DMS53 (cell line): Measurements from ENCODE around the gene SAAL1.
A peak's percentile ranks its signal among the peaks of the same experiment; 100 is the strongest.
"Not testable (repeated sequence)": the region's sequence is repeated elsewhere in the genome, so short reads cannot be mapped to it uniquely, and the experiment has no call there.

Experiments
- DNase-seq: peaks from one replicate; lab custom pipeline; 2025; lab: John Stamatoyannopoulos, UW

Gene SAAL1, protein sequence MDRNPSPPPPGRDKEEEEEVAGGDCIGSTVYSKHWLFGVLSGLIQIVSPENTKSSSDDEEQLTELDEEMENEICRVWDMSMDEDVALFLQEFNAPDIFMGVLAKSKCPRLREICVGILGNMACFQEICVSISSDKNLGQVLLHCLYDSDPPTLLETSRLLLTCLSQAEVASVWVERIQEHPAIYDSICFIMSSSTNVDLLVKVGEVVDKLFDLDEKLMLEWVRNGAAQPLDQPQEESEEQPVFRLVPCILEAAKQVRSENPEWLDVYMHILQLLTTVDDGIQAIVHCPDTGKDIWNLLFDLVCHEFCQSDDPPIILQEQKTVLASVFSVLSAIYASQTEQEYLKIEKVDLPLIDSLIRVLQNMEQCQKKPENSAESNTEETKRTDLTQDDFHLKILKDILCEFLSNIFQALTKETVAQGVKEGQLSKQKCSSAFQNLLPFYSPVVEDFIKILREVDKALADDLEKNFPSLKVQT

DNA sequence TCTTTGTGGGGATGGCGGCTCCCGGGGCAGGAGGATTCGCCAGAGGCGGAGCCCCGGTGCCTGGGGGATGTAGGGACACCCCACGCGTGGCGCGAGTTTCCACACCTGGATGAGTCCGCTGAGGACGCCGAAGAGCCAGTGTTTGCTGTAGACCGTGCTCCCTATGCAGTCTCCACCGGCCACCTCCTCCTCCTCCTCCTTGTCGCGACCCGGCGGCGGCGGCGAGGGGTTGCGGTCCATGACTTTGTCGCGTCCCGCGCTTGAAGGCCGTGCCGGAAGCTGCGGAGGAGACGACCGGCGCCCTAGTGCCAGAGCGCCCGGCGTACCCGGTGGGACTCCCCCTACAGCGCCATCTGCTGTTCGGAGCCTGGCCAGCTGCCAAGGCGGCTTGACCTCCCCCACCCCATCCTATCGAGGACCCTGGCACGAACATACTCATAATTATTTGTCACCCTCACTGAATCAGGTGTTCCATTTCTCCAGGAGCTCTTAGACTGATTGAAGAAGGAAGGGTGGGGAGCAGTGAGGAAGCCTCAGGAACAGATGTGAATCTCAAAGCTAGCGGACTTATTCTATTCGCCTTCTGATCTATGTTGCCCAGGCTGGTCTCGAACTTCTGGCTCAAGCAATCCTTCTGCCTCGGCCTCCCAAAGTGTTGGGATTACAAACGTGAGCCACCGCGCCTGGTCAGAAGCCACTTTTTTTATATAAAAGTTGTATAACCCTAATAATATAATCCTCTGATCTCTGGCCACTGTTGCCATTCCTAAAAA is at the start of gene SAAL1:
Gene SAAL1 (minus strand): TSS at position 281 of the 773 bp plus-strand sequence. CDS start 41 bp downstream, at position 240.
- peak; percentile 95 for DNase-seq

DNA sequence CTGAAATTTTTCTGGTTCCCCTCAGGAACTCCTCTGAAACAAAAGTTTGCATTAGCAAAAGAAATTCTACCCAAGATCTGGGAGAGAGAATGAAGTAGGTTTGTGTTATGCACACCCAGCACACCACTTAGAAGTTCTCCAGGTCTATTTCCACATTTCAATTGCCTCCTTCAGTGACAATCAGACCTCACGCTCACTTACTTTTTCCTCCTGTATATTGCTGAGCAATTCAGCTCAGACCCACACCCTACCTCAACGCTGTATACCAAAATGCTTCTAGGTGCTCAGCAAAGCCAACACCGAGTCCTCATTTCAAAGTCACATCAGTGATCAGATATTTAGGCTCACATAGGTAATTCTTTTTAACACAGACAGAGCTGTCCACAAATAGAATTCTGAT is 45.7 kb upstream of the SAAL1 start:
- no peak for DNase-seq

DNA sequence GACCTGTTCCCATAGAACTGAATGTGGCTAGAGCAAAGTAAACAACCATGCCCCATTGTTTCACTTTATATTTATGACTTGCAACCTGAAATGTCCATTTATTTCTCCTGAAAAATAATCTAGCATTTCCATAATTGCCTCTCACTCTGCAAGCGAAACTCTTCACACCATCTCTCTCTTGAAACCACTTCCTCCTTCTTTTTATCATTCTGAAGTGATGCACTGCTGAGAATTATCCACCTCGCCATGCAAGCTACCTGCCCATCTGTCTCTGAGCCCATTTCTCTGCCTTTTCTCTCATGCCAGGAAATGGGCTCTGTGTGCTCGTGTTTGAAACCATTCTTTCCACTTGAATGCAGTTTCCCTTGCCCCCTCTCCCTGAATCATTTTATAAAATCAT is 40.0 kb upstream of the SAAL1 start:
- DNase-seq, result no peak

DNA sequence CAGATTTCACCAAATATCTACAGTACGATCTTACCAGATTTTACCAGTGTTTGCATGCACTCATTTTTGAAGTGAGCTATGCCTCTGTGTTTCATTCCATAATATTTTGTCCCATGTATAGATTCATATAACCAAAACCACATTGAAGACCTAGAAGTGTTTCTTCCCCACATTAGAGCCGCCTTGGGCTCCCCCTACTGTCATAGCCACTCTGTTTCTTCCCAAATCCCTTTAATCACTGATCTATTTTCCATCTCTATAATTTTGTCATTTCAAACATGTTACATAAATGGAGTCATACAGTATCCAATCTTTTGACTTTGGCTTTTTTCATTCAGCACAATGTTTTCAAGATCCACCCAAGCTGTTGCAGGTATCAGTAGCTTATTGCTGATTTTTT is 39.1 kb upstream of the SAAL1 start:
- DNase-seq, result no peak

DNA sequence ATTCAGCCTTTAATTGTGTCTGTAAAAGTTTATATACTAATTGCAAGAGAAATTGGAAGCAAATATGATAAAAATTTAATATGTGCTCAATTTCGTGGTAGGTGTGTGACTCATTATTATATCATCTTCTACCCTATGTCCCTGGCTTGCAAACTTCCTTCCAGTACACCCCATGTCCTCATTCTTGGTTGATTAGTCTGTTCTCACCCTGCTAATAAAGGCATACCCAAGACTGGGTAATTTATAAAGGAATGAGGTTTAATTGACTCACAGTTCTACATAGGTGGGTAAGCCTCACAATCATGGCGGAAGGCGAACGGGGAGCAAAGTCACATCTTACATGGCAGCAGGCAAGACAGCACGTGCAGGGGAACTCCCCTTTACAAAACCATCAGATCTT is 38.4 kb upstream of the SAAL1 start:
- no peak for DNase-seq

DNA sequence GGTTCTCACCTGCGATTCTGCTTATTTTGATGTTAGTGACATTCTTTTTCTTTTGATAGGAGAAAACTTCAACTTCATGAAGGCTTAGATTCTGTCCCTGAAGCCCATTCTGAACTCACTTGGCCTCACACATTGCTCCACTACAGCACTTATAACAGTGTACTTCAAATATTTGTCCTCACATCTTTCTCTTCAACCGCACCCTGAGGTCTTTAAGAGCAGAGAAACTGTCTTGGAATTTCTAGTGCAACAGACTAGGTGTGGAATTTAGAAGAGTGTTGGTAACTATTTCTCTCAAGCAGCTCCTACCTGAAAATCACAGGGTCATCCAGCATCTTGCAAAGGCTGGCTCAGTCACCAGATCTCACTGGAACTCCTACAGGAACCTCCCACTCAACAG is 34.3 kb upstream of the SAAL1 start:
- DNase-seq, result no peak

DNA sequence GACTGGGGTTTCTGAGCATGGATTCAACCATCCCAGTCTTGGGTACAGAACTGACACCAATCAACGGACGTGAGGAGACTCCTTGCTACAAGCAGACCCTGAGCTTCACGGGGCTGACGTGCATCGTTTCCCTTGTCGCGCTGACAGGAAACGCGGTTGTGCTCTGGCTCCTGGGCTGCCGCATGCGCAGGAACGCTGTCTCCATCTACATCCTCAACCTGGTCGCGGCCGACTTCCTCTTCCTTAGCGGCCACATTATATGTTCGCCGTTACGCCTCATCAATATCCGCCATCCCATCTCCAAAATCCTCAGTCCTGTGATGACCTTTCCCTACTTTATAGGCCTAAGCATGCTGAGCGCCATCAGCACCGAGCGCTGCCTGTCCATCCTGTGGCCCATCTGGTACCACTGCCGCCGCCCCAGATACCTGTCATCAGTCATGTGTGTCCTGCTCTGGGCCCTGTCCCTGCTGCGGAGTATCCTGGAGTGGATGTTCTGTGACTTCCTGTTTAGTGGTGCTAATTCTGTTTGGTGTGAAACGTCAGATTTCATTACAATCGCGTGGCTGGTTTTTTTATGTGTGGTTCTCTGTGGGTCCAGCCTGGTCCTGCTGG is 31.4 kb upstream of the SAAL1 start:
- no peak for DNase-seq

DNA sequence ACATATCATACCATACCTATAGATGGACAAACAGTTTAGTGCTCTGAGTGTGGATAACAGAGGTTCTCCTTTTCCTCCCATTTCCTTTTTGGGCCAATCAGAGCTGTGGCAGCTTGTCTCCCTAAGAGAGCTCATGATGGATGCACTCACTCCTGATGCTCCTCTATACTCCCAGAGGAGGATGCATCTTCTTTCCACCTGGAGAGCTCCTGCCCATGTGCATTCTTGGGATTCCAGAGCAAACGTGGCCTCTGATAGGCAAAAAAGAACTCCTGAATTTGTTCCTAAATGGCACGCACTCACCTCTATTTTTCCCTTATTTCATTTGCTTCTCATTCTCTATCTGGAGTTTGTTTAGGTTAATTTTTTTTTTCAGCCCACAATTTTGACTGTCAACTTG is 29.4 kb upstream of the SAAL1 start:
- DNase-seq, result no peak

DNA sequence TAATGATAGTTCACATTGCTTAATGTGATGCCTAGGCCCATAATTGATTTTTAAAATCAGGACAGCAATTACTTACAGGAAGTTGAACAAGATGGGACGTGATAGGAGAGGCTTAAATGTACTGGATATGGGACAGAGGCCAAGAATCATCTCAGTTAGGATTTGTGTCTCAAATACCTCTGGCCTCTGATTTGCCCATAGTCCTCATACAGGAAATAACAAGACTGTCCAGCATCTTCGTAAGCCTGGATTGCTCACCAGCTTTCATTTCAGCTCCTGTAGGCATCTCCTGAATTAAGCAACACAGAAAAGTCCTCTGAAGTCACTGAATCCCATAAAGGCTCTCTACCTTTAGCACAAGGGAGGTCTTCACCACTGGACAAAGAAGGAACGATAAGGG is 26.5 kb upstream of the SAAL1 start, which contains the start of gene MRGPRX3:
Gene MRGPRX3 (plus strand): TSS at position 231 of the 400 bp plus-strand sequence. CDS start 4,632 bp downstream, outside the sequence.
- no peak for DNase-seq

DNA sequence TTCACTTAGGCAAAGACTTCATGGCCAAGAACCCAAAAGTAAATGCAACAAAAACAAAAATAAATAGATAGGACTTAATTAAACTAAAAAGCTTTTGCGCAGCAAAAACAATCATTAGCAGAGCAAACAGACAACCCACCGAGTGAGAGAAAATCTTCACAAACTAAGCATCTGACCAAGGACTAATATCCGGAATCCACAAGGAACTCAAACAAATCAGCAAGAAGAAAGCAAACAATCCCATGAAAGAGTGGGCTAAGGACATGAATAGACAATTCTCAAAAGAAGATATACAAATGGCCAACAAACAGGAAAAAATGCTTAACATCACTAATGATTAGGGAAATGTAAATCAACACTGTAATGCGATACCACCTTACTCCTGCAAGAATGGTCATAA is 25.2 kb upstream of the SAAL1 start:
- DNase-seq, result not testable (repeated sequence)

DNA sequence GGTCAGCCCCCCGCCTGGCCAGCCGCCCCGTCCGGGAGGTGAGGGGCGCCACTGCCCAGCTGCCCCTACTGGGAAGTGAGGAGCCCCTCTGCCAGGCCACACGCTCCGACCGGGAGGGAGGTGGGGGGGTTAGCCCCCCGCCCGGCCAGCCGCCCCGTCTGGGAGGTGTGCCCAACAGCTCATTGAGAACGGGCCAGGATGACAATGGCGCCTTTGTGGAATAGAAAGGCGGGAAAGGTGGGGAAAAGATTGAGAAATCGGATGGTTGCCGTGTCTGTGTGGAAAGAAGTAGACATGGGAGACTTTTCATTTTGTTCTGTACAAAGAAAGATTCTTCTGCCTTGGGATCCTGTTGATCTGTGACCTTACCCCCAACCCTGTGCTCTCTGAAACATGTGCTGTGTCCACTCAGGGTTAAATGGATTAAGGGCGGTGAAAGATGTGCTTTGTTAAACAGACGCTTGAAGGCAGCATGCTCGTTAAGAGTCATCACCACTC is 15.5 kb upstream of the SAAL1 start:
- DNase-seq, result not testable (repeated sequence)

DNA sequence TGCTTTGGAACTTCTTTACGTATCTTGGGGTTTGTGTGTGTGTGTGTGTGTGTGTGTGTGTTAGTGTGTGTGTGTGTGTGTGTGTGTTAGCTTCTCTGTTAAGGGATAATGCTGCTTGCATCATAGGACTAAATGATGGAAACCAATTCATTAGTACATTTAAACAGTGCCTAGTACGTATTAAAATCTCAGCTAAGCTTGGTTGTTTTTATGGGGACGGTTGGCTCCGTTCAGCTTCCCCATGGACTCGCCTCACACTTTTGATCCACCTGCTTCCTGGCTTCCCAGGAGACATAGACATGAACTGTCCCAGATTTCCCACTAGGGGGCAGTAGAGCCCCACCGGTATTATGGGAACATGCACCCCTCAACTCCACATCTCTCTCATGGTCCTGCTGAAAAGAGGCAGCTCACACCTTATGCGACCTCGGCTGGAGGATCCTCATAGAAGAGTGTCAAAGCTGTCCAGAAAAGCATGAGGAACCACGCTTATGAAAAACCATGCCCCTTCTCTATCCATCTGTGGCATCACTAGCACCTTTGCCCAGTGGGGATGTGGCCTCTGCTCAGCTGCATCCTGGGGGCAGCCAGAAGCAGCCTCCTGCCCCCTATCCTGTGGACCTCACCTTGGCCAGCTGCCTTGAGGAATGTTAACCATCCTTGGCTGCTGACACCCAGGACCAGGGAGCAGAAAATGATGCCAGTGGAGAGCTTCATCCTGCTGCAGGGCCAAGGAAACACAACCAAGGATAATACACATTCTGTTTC is 9.7 kb upstream of the SAAL1 start:
- peak; percentile 89 for DNase-seq

DNA sequence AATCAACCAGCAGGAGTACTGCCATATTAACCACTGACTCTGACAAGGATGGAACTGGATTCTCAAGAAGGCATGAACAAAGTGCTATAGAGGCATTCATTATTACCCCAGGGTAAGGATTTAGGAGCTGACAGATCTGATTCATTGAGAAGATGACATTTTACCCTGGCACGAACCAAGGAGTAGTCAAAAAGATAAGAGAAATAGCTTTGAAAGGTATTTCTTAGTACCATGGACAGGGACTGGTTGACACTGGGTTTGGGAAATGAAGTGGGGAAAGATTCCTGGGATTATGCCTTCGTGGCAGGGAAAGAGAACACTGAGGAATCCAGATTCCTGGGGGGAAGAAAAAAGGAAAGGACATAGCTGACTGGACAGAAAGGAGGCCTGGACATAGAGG is 5.1 kb upstream of the SAAL1 start:
- no peak for DNase-seq

DNA sequence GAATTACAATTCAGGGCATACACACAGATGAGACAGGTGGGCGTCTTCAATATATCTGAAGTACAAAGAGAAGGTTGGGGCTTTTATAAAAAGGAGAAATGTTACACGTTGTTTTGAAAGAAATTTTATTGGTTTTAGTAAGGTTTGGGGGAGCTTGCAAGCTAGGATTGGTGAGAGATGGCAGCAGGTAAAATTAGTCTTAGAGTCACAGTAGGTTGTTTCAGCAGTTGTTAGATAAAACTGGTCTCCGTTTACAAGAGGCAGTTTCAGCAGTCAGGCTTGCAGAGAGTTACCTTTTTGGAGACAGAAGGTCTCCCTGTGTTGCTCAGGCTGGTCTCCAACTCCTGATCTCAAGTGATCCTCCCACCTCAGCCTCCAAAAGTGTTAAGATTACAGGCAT is 2.4 kb upstream of the SAAL1 start:
- DNase-seq, result no peak

DNA sequence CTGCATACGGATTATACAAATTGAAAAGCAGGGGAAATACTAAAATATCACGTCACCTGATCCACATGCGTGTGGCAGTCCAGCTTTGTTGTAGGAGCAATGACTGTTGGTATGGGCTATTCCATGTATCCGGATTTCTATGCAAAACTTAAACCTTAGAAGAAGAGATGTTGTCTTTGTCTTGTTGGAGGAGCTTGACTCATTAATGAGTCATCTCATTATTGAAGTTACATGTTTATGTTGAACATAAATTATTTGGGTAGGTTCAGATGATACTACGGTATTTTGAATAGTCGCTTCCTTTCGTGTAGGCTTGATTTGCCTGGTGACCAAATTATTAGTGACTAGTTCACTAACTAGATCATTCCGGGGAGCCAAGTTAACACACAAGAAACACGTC is 806 bp upstream of the SAAL1 start:
- peak; percentile 39 for DNase-seq

DNA sequence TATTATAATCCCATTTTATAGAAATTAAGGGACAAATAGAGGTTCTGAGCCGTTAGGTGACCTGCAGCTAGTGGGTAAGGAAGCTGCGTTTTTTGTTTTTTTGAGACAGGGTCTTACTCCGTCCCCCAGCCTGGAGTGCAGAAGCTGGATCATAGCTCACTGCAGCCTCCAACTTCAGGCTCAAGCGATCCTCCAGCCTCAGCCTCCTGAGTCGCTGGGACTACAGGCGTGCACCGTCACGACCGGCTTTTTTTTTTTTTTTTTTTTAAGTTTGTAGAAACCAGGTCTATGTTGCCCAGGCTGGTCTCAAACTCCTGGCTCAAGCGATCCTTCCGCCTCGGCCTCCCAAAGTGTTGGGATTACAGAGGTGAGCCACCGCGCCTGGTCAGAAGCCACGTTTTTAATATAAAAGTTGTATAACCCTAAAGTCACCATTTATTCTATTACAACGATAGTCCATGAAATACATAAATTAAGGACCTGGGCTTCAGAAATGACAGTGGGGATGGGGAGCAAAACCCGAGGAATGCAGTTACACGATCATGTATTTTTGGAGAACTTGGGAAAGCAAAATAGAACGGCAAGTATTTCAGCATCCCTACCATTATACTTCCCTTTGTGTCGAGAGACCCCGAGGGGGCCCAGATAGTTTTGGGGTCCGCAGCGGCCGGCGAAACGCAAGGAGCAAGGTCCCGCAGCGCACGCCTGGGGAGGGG is 638 bp downstream of the SAAL1 start:
- peak; percentile 39 for DNase-seq

DNA sequence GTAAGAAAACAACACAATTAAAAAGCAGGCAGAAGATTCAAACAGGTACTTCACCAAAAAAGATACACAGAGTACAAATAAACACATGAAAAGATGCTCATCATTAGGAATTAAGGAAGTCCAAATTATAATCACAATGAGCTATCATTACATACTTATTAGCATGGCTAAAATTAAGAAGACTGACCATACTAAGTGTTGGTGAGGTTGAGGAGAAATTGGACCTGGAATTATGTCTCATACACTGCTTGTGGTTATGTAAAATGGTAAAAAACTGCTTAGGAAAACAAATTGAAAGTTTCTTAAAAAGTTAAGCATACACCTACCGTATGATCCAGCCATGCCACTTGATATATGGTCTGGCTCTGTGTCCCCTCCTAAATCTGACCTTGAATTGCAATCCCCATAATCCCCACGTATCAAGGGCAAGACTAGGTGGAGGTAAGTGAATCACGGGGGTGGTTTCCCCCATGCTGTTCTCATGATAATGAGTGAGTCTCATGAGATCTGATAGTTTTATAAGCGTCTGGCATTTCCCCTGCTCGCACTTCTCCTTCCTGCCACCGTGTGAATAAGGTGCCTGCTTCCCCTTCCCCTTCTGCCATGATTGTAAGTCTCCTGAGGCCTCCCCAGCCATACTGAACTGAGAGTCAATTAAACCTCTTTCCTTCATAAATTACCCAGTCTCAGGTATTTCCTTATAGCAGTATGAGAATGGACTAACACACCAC is 4.8 kb downstream of the SAAL1 start:
- no peak for DNase-seq

DNA sequence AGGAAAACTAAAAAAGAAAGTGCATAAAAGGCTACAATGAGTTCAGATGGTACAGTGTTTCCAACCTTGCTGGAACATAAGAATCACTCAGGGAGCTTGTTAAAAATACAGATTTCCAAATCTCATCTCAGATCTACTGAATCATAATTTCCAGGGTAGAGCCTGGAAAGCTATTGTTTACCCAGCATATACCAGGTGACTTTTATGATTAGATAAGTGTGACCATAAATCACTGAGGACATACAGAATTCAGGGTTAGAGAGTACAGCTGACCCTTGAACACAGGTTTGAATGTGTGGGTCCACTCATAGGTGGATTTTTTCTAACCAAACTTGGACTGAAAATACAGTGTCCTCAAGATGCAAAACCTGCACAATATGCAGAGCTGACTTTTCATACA is 11.9 kb downstream of the SAAL1 start:
- no peak for DNase-seq

DNA sequence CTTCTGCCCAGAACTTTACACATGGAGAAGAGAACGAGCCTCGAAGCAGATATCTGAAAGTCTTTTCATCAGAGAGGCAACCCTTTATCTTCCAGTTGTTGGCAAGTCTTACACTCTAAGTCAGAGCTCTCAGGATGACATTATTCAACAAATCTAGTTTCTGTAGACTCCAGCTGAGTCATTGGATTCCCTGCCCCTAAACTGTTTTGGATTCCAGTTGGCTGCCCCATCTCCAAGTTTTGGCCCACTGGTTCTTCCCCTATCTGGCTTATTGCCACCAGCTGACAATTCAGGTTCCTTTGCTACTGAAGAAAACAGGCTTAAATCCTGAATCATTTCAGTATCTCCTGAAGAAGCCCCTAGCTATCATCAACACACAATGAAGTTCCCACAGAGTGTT is 14.2 kb downstream of the SAAL1 start:
- DNase-seq, result no peak

DNA sequence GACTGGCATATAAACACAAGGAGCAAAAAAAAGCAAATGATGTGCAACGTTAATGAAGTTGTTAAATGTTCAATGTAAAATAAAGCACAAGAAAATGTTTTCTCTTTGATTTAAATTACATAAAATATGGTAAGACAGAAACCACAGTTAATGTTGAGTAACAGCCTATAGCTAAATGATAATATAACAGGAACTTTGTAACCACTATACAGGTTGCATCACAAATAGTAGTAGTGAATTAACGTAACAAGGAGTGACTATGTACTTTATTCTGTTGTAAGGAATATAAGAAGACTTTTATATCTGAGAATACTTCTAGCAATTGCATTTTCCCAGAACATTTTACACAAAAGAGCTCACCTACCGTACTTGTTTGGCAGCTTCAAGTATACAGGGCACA is 16.9 kb downstream of the SAAL1 start:
- no peak for DNase-seq
